Sigmoid colon (tissue), 4 donors: ENCODE data around the gene RAPSN.

Source experiments
- CTCF ChIP-seq, 4 experiments: fragments of 450-650 bp in 3 of 4; fragments of 200-600 bp in 1 of 4; IDR thresholded peaks; one replicate each; pipeline ENCODE4 v1.5.1; 2016 to 2019; ENCODE audit warnings: antibody characterized with exemption in 4 of 4, mild to moderate bottlenecking in 3 of 4, moderate library complexity in 2 of 4
- EP300 ChIP-seq, 4 donors: sonication (generic); formaldehyde crosslinking; IDR thresholded peaks; one replicate each; pipeline ENCODE4 v1.6.1; 2017; ENCODE audit warnings: antibody characterized with exemption in 4 of 4
- POLR2A ChIP-seq, 2 donors: fragments of 450-650 bp; IDR thresholded peaks; one replicate each; pipeline ENCODE4 v1.6.1; 2016; ENCODE audit warnings: antibody characterized with exemption in 2 of 2, mild to moderate bottlenecking in 2 of 2, moderate library complexity in 2 of 2
- POLR2AphosphoS5 ChIP-seq, 4 donors: sonication (generic); formaldehyde crosslinking; IDR thresholded peaks; one replicate each; pipeline ENCODE4 v1.6.1; 2017; ENCODE audit warnings: antibody characterized with exemption in 4 of 4

DNA sequence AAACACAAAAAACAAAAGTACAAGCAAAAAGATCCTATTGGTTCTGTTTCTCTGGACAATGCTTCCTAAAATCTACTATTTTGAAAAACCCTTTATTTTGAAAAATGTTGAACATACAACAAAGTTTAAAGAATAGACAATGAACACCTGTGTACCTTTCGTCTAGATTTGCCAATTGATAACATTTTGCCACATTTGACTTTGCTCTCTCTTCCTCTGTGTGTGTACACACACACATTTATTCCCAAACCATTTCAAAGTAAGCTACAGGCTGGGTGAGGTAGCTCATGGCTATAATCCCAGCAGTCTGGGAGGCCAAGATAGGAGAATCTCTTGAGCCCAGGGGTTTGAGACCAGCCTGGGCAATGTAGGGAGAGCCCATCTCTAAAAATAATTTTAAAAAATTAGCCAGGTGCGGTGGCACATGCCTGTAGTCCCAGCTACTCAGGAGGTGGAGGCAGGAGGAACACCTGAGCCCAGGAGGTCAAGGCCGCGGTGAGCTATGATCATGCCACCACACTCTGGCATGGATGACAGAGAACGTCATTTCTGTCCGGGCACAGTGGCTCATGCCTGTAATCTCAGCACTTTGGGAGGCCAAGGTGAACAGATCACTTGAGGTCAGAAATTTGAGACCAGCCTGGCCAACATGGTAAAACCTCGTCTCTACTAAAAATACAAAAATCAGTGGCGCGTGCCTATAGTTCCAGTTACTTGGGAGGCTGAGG is 17.4 kb downstream of the RAPSN start:
- no peak for TF ChIP-seq CTCF (IDR thresholded peaks at IDR 0.05)
- TF ChIP-seq POLR2A (IDR thresholded peaks at IDR 0.05) = no peak
- no peak for TF ChIP-seq POLR2AphosphoS5 (IDR thresholded peaks at IDR 0.05)
- TF ChIP-seq EP300 (IDR thresholded peaks at IDR 0.05) = no peak
